Vagina (tissue), 2 donors: ENCODE results near the gene MSI2. TPM values are rescaled to one million over a fixed set of nuclear protein-coding genes. Genes with fewer than 3 reads are reported as not detected.

Experiments used
- DNase-seq, 2 donors: peaks; one replicate each; pipeline ENCODE4 v3.0.0-alpha.2; 2017; ENCODE audit errors: extremely low spot score in 2 of 2
- H3K27ac ChIP-seq: fragments of 200-600 bp; sonication (generic); one replicate; pipeline ENCODE4 v1.5.1; 2019
- H3K27me3 ChIP-seq: fragments of 200-600 bp; sonication (generic); one replicate; pipeline ENCODE4 v1.5.1; 2019
- H3K36me3 ChIP-seq, 2 donors: fragments of 200-600 bp; sonication (generic); one replicate each; pipeline ENCODE4 v1.5.1; 2017 to 2019
- H3K4me1 ChIP-seq: fragments of 200-600 bp; sonication (generic); one replicate; pipeline ENCODE4 v1.5.1; 2019
- H3K4me3 ChIP-seq, 2 donors: fragments of 200-600 bp; sonication (generic); 1 replicate in 1 of 2; 2 replicates in 1 of 2; pipeline ENCODE4 v1.5.1; 2016 to 2019
- H3K9me3 ChIP-seq: fragments of 200-600 bp; sonication (generic); one replicate; pipeline ENCODE4 v1.5.1; 2019
- POLR2A ChIP-seq, 2 donors: fragments of 450-650 bp; IDR thresholded peaks; one replicate each; pipeline ENCODE4 v1.6.1; 2017; ENCODE audit warnings: antibody characterized with exemption in 2 of 2, mild to moderate bottlenecking in 2 of 2, moderate library complexity in 2 of 2
- POLR2AphosphoS5 ChIP-seq, 2 donors: sonication (generic); formaldehyde crosslinking; IDR thresholded peaks; one replicate each; pipeline ENCODE4 v1.9.0; 2017; ENCODE audit warnings: antibody characterized with exemption in 2 of 2, mild to moderate bottlenecking in 2 of 2, low read depth in 1 of 2; ENCODE audit not compliant: insufficient read depth in 1 of 2
- intact Hi-C: fragments of 100-400 bp; cut with DNase I; formaldehyde crosslinking; loops from one replicate; pipeline ENCODE4 v1.15.1; 2023
- total RNA-seq: library from RNA; depleted of rRNA; stranded (reverse); fragments of >200 nt; gene quantifications from one replicate; pipeline ENCODE4 v1.2.3, GENCODE V29; 2016
- TF ChIP-seq, protein P1 (sequence below), 3 experiments: fragments of 450-650 bp in 2 of 3; fragments of 200-600 bp in 1 of 3; sonication (generic) in 1 of 3; IDR thresholded peaks; one replicate each; pipeline ENCODE4 v1.5.1; 2017 to 2019; ENCODE audit warnings: antibody characterized with exemption in 3 of 3, mild to moderate bottlenecking in 2 of 3, moderate library complexity in 2 of 3

Gene MSI2
- total RNA-seq, result 27.3 TPM

GRCh38 chr17:57255776-57256681 lies at the start of gene MSI2:
TSS of gene MSI2 (plus strand) at chr17:57256523. CDS start at chr17:57256743, 220 bp downstream.
- TF ChIP-seq, protein P1, sequence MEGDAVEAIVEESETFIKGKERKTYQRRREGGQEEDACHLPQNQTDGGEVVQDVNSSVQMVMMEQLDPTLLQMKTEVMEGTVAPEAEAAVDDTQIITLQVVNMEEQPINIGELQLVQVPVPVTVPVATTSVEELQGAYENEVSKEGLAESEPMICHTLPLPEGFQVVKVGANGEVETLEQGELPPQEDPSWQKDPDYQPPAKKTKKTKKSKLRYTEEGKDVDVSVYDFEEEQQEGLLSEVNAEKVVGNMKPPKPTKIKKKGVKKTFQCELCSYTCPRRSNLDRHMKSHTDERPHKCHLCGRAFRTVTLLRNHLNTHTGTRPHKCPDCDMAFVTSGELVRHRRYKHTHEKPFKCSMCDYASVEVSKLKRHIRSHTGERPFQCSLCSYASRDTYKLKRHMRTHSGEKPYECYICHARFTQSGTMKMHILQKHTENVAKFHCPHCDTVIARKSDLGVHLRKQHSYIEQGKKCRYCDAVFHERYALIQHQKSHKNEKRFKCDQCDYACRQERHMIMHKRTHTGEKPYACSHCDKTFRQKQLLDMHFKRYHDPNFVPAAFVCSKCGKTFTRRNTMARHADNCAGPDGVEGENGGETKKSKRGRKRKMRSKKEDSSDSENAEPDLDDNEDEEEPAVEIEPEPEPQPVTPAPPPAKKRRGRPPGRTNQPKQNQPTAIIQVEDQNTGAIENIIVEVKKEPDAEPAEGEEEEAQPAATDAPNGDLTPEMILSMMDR (IDR thresholded peaks at IDR 0.05), result no peak
- TF ChIP-seq POLR2A (IDR thresholded peaks at IDR 0.05) (peak in 1 of 2 donors; percentile 73), POLR2AphosphoS5 (IDR thresholded peaks at IDR 0.05; ENCODE audit: insufficient read depth in 1 of 2, low read depth in 1 of 2) (peak in 1 of 2 donors; percentile 74)
- Histone ChIP-seq H3K9me3 (no peaks in the 10 kb centered on the region), H3K27me3 (no peaks in the 10 kb centered on the region), H3K4me3 (peak within 1 kb of the TSS; percentile 94 to 95), H3K27ac (peak within 1 kb of the TSS; percentile 98), H3K4me1 (peaks cover 29% of the 10 kb centered on the region), H3K36me3 (no peaks in the 10 kb centered on the region)
- peak in 1 of 2 donors; percentile 96 for DNase-seq
- intact Hi-C loops, result loop anchor here (10.0 kb wide), 1 partner anchor 1541 kb away; no protein-coding TSS in a partner anchor

- H3K4me1 ChIP-seq, result no peaks in the 10 kb centered on the region
- DNase-seq, result no peak
- no peaks in the 10 kb centered on the region for H3K9me3 ChIP-seq
- no peak overlapping the region for H3K27ac ChIP-seq
- H3K36me3 ChIP-seq, result no peaks in the 10 kb centered on the region
- H3K27me3 ChIP-seq, result no peaks in the 10 kb centered on the region
- no peak overlapping the region for H3K4me3 ChIP-seq
- TF ChIP-seq POLR2AphosphoS5 (IDR thresholded peaks at IDR 0.05; ENCODE audit: insufficient read depth in 1 of 2, low read depth in 1 of 2) (no peak), POLR2A (IDR thresholded peaks at IDR 0.05) (no peak)
- TF ChIP-seq, protein P1 (IDR thresholded peaks at IDR 0.05), result no peak
- intact Hi-C loops, result no loop called here
These were observed 49.4 kb upstream of the MSI2 start for GRCh38 chr17:57206928-57207327.

- TF ChIP-seq, protein P1 (IDR thresholded peaks at IDR 0.05), result no peak
- TF ChIP-seq POLR2AphosphoS5 (IDR thresholded peaks at IDR 0.05; ENCODE audit: insufficient read depth in 1 of 2, low read depth in 1 of 2) (no peak), POLR2A (IDR thresholded peaks at IDR 0.05) (no peak)
- Histone ChIP-seq H3K9me3 (no peaks in the 10 kb centered on the region), H3K4me3 (no peak overlapping the region), H3K27ac (no peak overlapping the region), H3K4me1 (no peaks in the 10 kb centered on the region), H3K27me3 (no peaks in the 10 kb centered on the region), H3K36me3 (no peaks in the 10 kb centered on the region)
- intact Hi-C loops, result no loop called here
- DNase-seq, result no peak
These were observed 48.9 kb upstream of the MSI2 start for GRCh38 chr17:57207396-57207795.

- TF ChIP-seq, protein P1 (IDR thresholded peaks at IDR 0.05), result no peak
- TF ChIP-seq POLR2A (IDR thresholded peaks at IDR 0.05) (no peak), POLR2AphosphoS5 (IDR thresholded peaks at IDR 0.05; ENCODE audit: insufficient read depth in 1 of 2, low read depth in 1 of 2) (no peak)
- DNase-seq, result no peak
- H3K27ac ChIP-seq, result no peak overlapping the region
- intact Hi-C loops, result no loop called here
- H3K4me1 ChIP-seq, result no peaks in the 10 kb centered on the region
- no peaks in the 10 kb centered on the region for H3K9me3 ChIP-seq
- H3K27me3 ChIP-seq, result no peaks in the 10 kb centered on the region
- no peak overlapping the region for H3K4me3 ChIP-seq
- H3K36me3 ChIP-seq, result no peaks in the 10 kb centered on the region
These were observed 46.1 kb upstream of the MSI2 start for GRCh38 chr17:57210224-57210553.

GRCh38 chr17:57210972-57211411 lies 45.3 kb upstream of the MSI2 start:
- intact Hi-C loops, result no loop called here
- no peak for TF ChIP-seq POLR2AphosphoS5 (IDR thresholded peaks at IDR 0.05; ENCODE audit: insufficient read depth in 1 of 2, low read depth in 1 of 2)
- TF ChIP-seq, protein P1 (IDR thresholded peaks at IDR 0.05), result no peak
- TF ChIP-seq POLR2A (IDR thresholded peaks at IDR 0.05), result no peak

More at GRCh38 chr17:57210972-57211411, 45.3 kb upstream of the MSI2 start:
- no peaks in the 10 kb centered on the region for H3K9me3 ChIP-seq
- peaks cover 4% of the 10 kb centered on the region for H3K4me1 ChIP-seq
- H3K4me3 ChIP-seq, result no peak overlapping the region
- no peak overlapping the region for H3K27ac ChIP-seq
- DNase-seq, result no peak
- H3K27me3 ChIP-seq, result no peaks in the 10 kb centered on the region
- H3K36me3 ChIP-seq, result no peaks in the 10 kb centered on the region
